ENCODE results near the gene ATP6V0A1.

Gene ATP6V0A1

DNA sequence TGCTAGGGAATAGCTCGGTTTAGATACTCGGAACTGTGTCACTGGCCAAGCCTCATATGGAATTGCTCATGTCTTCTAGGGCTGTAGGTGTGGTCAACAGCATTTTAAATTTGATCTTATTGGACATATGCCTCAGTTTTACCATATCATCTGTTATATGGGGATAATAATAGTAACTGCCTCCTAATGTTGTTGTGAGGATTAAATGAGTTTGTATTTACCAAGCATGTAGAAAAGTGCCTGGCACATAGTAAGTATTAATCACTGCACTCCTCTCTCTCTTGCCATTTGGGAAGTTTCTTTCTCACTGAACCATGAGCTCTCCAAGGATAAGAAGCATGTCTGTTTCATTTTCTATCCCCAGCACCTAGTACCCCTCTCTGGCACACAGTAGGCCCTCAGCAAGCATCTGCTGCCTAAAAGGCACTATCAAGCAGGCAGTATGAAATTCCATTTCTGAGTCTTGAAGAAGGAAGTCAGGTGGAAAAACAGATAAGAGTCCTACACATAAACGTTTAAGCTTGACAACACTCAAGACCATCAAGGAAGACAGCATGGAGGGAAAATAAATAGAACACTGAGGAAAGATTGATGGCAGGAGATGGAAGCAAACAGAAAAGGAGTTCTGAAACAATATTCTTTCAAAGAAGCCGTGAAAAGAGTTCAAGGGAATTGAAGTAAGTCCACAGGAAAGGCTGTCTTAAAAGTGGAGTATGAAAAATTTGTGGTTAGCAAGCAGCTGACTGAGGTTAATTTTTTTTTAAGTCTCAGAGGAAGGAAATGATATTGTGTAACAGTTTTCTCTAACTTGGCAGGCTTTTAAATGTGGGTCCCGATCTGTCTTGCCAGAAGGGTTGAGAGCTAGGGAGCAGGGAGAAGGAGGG is 2.2 kb upstream of the ATP6V0A1 start:
- no peak for DNase-seq
- Histone ChIP-seq H3K9ac (ENCODE audit: low read length) (no peak overlapping the region), H3K27ac (ENCODE audit: low read depth, low read length) (no peak overlapping the region), H3K79me2 (ENCODE audit: control insufficient read depth, insufficient read depth, low read length) (no peaks in the 10 kb centered on the region), H4K8ac (ENCODE audit: low read depth, low read length) (no peak overlapping the region), H2BK120ac (ENCODE audit: low read depth, low read length) (no peak overlapping the region), H3K23ac (ENCODE audit: low read length) (no peak overlapping the region), H3K18ac (ENCODE audit: low read length) (no peak overlapping the region), H4K5ac (ENCODE audit: low read length) (no peak overlapping the region), H3K79me1 (ENCODE audit: low read length) (peaks cover 2% of the 10 kb centered on the region), H3K36me3 (ENCODE audit: control insufficient read depth, insufficient read depth, low read length) (no peaks in the 10 kb centered on the region), H2BK5ac (ENCODE audit: low read length) (no peak overlapping the region), H3K27me3 (ENCODE audit: insufficient read depth, low read length, poor library complexity) (no peaks in the 10 kb centered on the region), H3K4me2 (ENCODE audit: low read length) (no peak overlapping the region), H3K4me3 (ENCODE audit: low read length) (no peak overlapping the region), H2AK5ac (ENCODE audit: low read length) (no peak overlapping the region), H2BK15ac (replicated peaks; ENCODE audit: low read depth) (no peak overlapping the region), H3K4me1 (ENCODE audit: control insufficient read depth, low read depth, low read length) (no peaks in the 10 kb centered on the region), H3K4ac (ENCODE audit: low read depth, low read length) (no peak overlapping the region), H3K56ac (ENCODE audit: low read length) (no peak overlapping the region)
- WGBS (ENCODE audit: extremely low coverage, insufficient coverage, low lambda C conversion rate) = no CpG with 5 or more reads among the region's 5 CpGs

- no peak overlapping the region for H3K4me3 ChIP-seq (ENCODE audit: low read length)
- WGBS (ENCODE audit: extremely low coverage, insufficient coverage, low lambda C conversion rate) = no CpG with 5 or more reads among the region's 6 CpGs
Measured at GRCh38 chr17:42457107-42457792, 1.4 kb upstream of the ATP6V0A1 start.

DNA sequence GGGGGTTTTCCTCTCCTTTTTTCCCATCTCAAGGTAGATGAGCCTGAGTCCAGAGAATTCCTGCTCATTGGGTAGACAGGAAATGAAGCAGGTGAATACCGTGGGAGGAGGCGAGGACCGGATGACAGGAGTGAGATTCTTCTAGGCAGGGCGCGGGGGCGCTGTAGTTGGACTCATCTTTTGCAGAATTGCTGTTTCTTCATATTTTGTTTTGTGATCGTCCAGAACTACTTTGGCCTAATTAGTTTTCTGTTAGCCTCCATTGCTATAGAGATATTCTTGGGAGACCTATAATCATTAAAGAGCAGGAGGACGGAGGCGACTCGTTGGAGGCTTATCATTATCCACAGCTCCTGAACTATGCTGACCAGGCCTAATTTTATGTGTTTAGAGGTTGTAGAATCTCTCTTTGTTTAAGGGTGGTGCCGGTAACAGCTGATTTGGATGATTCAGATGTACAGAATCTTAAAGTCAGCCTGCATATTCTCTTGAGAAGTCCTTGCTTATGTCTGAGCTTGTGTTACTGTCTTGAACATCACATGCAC is 650 bp downstream of the ATP6V0A1 start:
- peak; percentile 55 for DNase-seq
- H3K4me3 ChIP-seq (ENCODE audit: low read length) = peak overlapping the region; percentile 82
- WGBS (ENCODE audit: extremely low coverage, insufficient coverage, low lambda C conversion rate) = no CpG with 5 or more reads among the region's 11 CpGs

More at GRCh38 chr17:42457107-42457792, 1.4 kb upstream of the ATP6V0A1 start:
- H3K9ac ChIP-seq (ENCODE audit: low read length) = no peak overlapping the region
- no peak overlapping the region for H4K8ac ChIP-seq (ENCODE audit: low read depth, low read length)
- H3K27ac ChIP-seq (ENCODE audit: low read depth, low read length) = no peak overlapping the region
- no peaks in the 10 kb centered on the region for H3K4me1 ChIP-seq (ENCODE audit: control insufficient read depth, low read depth, low read length)
- no peak overlapping the region for H3K18ac ChIP-seq (ENCODE audit: low read length)
- no peak overlapping the region for H3K56ac ChIP-seq (ENCODE audit: low read length)
- H3K36me3 ChIP-seq (ENCODE audit: control insufficient read depth, insufficient read depth, low read length) = no peaks in the 10 kb centered on the region
- H3K23ac ChIP-seq (ENCODE audit: low read length) = no peak overlapping the region
- no peak overlapping the region for H2BK5ac ChIP-seq (ENCODE audit: low read length)
- no peak overlapping the region for H2BK15ac ChIP-seq (replicated peaks; ENCODE audit: low read depth)
- H3K79me1 ChIP-seq (ENCODE audit: low read length) = peaks cover 2% of the 10 kb centered on the region
- H3K79me2 ChIP-seq (ENCODE audit: control insufficient read depth, insufficient read depth, low read length) = no peaks in the 10 kb centered on the region
- DNase-seq = no peak
- H4K5ac ChIP-seq (ENCODE audit: low read length) = no peak overlapping the region
- no peak overlapping the region for H3K4ac ChIP-seq (ENCODE audit: low read depth, low read length)
- no peak overlapping the region for H3K4me2 ChIP-seq (ENCODE audit: low read length)
- H2AK5ac ChIP-seq (ENCODE audit: low read length) = no peak overlapping the region
- no peak overlapping the region for H2BK120ac ChIP-seq (ENCODE audit: low read depth, low read length)
- no peaks in the 10 kb centered on the region for H3K27me3 ChIP-seq (ENCODE audit: insufficient read depth, low read length, poor library complexity)

GRCh38 chr17:42459801-42460281 is 1.2 kb downstream of the ATP6V0A1 start:
- Histone ChIP-seq H3K79me2 (ENCODE audit: control insufficient read depth, insufficient read depth, low read length) (no peaks in the 10 kb centered on the region), H3K9ac (ENCODE audit: low read length) (no peak overlapping the region), H3K36me3 (ENCODE audit: control insufficient read depth, insufficient read depth, low read length) (no peaks in the 10 kb centered on the region), H4K8ac (ENCODE audit: low read depth, low read length) (no peak overlapping the region), H3K56ac (ENCODE audit: low read length) (no peak overlapping the region), H2BK5ac (ENCODE audit: low read length) (no peak overlapping the region), H3K18ac (ENCODE audit: low read length) (no peak overlapping the region), H3K4me1 (ENCODE audit: control insufficient read depth, low read depth, low read length) (no peaks in the 10 kb centered on the region), H2AK5ac (ENCODE audit: low read length) (no peak overlapping the region), H2BK15ac (replicated peaks; ENCODE audit: low read depth) (no peak overlapping the region), H3K23ac (ENCODE audit: low read length) (no peak overlapping the region), H3K79me1 (ENCODE audit: low read length) (peaks cover 2% of the 10 kb centered on the region), H3K27ac (ENCODE audit: low read depth, low read length) (no peak overlapping the region), H3K4ac (ENCODE audit: low read depth, low read length) (no peak overlapping the region), H3K27me3 (ENCODE audit: insufficient read depth, low read length, poor library complexity) (no peaks in the 10 kb centered on the region), H3K4me2 (ENCODE audit: low read length) (no peak overlapping the region), H2BK120ac (ENCODE audit: low read depth, low read length) (no peak overlapping the region), H3K4me3 (ENCODE audit: low read length) (no peak overlapping the region), H4K5ac (ENCODE audit: low read length) (no peak overlapping the region)
- WGBS (ENCODE audit: extremely low coverage, insufficient coverage, low lambda C conversion rate) = no CpG with 5 or more reads among the region's 6 CpGs
- DNase-seq = peak; percentile 13

More for the DNA sequence above, 650 bp downstream of the ATP6V0A1 start:
- Histone ChIP-seq H3K27ac (ENCODE audit: low read depth, low read length) (no peak overlapping the region), H3K79me1 (ENCODE audit: low read length) (peaks cover 2% of the 10 kb centered on the region), H3K56ac (ENCODE audit: low read length) (peak overlapping the region; percentile 87), H2BK15ac (replicated peaks; ENCODE audit: low read depth) (no peak overlapping the region), H4K5ac (ENCODE audit: low read length) (no peak overlapping the region), H3K36me3 (ENCODE audit: control insufficient read depth, insufficient read depth, low read length) (no peaks in the 10 kb centered on the region), H3K23ac (ENCODE audit: low read length) (no peak overlapping the region), H3K4me2 (ENCODE audit: low read length) (peak overlapping the region; percentile 95), H4K8ac (ENCODE audit: low read depth, low read length) (peak overlapping the region; percentile 84), H3K27me3 (ENCODE audit: insufficient read depth, low read length, poor library complexity) (no peaks in the 10 kb centered on the region), H2AK5ac (ENCODE audit: low read length) (no peak overlapping the region), H3K4ac (ENCODE audit: low read depth, low read length) (no peak overlapping the region), H2BK5ac (ENCODE audit: low read length) (no peak overlapping the region), H3K79me2 (ENCODE audit: control insufficient read depth, insufficient read depth, low read length) (no peaks in the 10 kb centered on the region), H3K4me1 (ENCODE audit: control insufficient read depth, low read depth, low read length) (no peaks in the 10 kb centered on the region), H3K9ac (ENCODE audit: low read length) (peak overlapping the region; percentile 85), H2BK120ac (ENCODE audit: low read depth, low read length) (no peak overlapping the region), H3K18ac (ENCODE audit: low read length) (no peak overlapping the region)

DNA sequence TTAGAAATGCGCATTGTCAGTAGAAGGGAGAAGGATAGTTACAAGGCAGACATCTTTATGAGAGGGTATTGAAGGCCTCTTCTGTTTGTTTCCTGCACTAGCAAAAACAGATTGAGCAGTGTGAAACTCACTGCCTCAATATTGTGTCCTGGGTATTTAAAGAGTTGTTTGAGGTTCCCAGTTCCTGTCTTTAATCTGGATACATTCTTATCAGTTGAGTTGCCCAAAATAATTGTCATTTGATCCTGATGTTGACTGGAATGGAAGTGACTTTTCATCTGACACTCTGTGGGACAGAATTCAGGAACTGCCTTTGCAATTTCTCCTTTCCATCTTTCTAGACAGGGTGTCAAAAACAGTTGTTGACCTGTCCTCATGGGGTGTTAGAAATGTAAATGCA is 1.7 kb downstream of the ATP6V0A1 start:
- Histone ChIP-seq H3K27ac (ENCODE audit: low read depth, low read length) (no peak overlapping the region), H3K4me1 (ENCODE audit: control insufficient read depth, low read depth, low read length) (no peaks in the 10 kb centered on the region), H3K79me2 (ENCODE audit: control insufficient read depth, insufficient read depth, low read length) (no peaks in the 10 kb centered on the region), H4K8ac (ENCODE audit: low read depth, low read length) (no peak overlapping the region), H3K4ac (ENCODE audit: low read depth, low read length) (no peak overlapping the region), H3K56ac (ENCODE audit: low read length) (no peak overlapping the region), H3K36me3 (ENCODE audit: control insufficient read depth, insufficient read depth, low read length) (no peaks in the 10 kb centered on the region), H2BK5ac (ENCODE audit: low read length) (no peak overlapping the region), H3K4me2 (ENCODE audit: low read length) (no peak overlapping the region), H2BK15ac (replicated peaks; ENCODE audit: low read depth) (no peak overlapping the region), H3K18ac (ENCODE audit: low read length) (no peak overlapping the region), H2AK5ac (ENCODE audit: low read length) (no peak overlapping the region), H3K79me1 (ENCODE audit: low read length) (peaks cover 2% of the 10 kb centered on the region), H3K23ac (ENCODE audit: low read length) (no peak overlapping the region), H3K4me3 (ENCODE audit: low read length) (no peak overlapping the region), H4K5ac (ENCODE audit: low read length) (no peak overlapping the region), H3K27me3 (ENCODE audit: insufficient read depth, low read length, poor library complexity) (no peaks in the 10 kb centered on the region), H2BK120ac (ENCODE audit: low read depth, low read length) (no peak overlapping the region), H3K9ac (ENCODE audit: low read length) (no peak overlapping the region)
- WGBS (ENCODE audit: extremely low coverage, insufficient coverage, low lambda C conversion rate) = no CpG with 5 or more reads among the region's 1 CpG
- no peak for DNase-seq
